ENCODE results near the gene INTS14.

DNA sequence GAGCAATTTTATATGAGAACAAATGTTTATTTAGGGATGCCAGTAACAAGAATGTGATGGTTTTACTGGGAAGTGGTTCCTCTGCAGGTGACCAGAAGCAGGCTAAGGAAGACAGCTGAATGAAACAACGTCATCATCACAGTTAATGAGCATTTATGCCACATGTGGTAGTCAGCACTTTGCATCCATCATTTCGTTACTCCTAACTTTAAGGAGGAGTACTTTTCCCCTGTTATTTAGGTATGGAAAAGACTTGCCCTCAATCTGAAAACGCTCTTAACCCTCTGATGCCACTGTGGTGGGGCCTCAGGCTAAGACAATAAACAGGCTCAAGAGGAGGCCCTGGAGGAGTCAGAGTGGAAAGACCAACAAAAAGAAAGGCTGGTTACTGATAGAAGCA, 31.2 kb downstream of the INTS14 start:
- TF ChIP-seq, protein P1, sequence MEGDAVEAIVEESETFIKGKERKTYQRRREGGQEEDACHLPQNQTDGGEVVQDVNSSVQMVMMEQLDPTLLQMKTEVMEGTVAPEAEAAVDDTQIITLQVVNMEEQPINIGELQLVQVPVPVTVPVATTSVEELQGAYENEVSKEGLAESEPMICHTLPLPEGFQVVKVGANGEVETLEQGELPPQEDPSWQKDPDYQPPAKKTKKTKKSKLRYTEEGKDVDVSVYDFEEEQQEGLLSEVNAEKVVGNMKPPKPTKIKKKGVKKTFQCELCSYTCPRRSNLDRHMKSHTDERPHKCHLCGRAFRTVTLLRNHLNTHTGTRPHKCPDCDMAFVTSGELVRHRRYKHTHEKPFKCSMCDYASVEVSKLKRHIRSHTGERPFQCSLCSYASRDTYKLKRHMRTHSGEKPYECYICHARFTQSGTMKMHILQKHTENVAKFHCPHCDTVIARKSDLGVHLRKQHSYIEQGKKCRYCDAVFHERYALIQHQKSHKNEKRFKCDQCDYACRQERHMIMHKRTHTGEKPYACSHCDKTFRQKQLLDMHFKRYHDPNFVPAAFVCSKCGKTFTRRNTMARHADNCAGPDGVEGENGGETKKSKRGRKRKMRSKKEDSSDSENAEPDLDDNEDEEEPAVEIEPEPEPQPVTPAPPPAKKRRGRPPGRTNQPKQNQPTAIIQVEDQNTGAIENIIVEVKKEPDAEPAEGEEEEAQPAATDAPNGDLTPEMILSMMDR (IDR thresholded peaks at IDR 0.05; ENCODE audit: insufficient read depth, low read depth, low read length), result no peak
- TF ChIP-seq EZH2 (IDR thresholded peaks at IDR 0.05; ENCODE audit: insufficient read depth, low read length), result no peak
